H9 (cell line): ENCODE data around the gene PHOSPHO2. TPM values are rescaled to one million over a fixed set of nuclear protein-coding genes. Genes with fewer than 3 reads are reported as not detected.

Source experiments
- DNase-seq: peaks from one replicate; pipeline ENCODE4 v3.0.0-alpha.2; 2017
- H2AFZ ChIP-seq: one replicate; pipeline ENCODE4 v1.6.1; 2013; ENCODE audit warnings: mild to moderate bottlenecking, low read length, control low read depth, moderate library complexity
- H2AK5ac ChIP-seq: 2 replicates; pipeline ENCODE4 v1.6.1; 2013; ENCODE audit warnings: low read length, control low read depth, mixed read lengths; ENCODE audit not compliant: insufficient read length
- H2BK120ac ChIP-seq: one replicate; pipeline ENCODE4 v1.6.1; 2013; ENCODE audit warnings: low read depth, mild to moderate bottlenecking, low read length, control low read depth, inconsistent platforms; ENCODE audit not compliant: poor library complexity, severe bottlenecking
- H2BK12ac ChIP-seq: 2 replicates; pipeline ENCODE4 v1.6.1; 2013; ENCODE audit warnings: low read length, control low read depth, mixed read lengths, low read depth; ENCODE audit not compliant: insufficient read length
- H2BK15ac ChIP-seq: 2 replicates; pipeline ENCODE4 v1.6.1; 2013; ENCODE audit warnings: low read depth, low read length, control low read depth
- H2BK20ac ChIP-seq: one replicate; pipeline ENCODE4 v1.6.1; 2013; ENCODE audit warnings: low read depth, mild to moderate bottlenecking, low read length, control low read depth, inconsistent platforms; ENCODE audit not compliant: poor library complexity, severe bottlenecking
- H2BK5ac ChIP-seq: 2 replicates; pipeline ENCODE4 v1.6.1; 2013; ENCODE audit warnings: low read length, control low read depth, mixed read lengths; ENCODE audit not compliant: insufficient read length
- H3K14ac ChIP-seq: 2 replicates; pipeline ENCODE4 v1.6.1; 2013; ENCODE audit warnings: low read length, control low read depth; ENCODE audit not compliant: insufficient read depth
- H3K18ac ChIP-seq: 2 replicates; pipeline ENCODE4 v1.6.1; 2013; ENCODE audit warnings: low read depth, mild to moderate bottlenecking, mixed read lengths, low read length, control low read depth; ENCODE audit not compliant: insufficient read length
- H3K23ac ChIP-seq: 2 replicates; pipeline ENCODE4 v1.6.1; 2013; ENCODE audit warnings: low read length, control low read depth, mixed read lengths, low read depth; ENCODE audit not compliant: insufficient read length
- H3K23me2 ChIP-seq: 2 replicates; pipeline ENCODE4 v1.6.1; 2013; ENCODE audit warnings: low read depth, mild to moderate bottlenecking, mixed read lengths, low read length, control low read depth; ENCODE audit not compliant: insufficient read length, poor library complexity, severe bottlenecking
- H3K27ac ChIP-seq: 2 replicates; pipeline ENCODE4 v1.5.1; 2013; ENCODE audit warnings: low read length, control low read depth, mixed read lengths, low read depth; ENCODE audit not compliant: insufficient read length
- H3K27me3 ChIP-seq: 2 replicates; pipeline ENCODE4 v1.6.1; 2013; ENCODE audit warnings: low read length, control low read depth, inconsistent platforms; ENCODE audit not compliant: insufficient read depth
- H3K4ac ChIP-seq: 2 replicates; pipeline ENCODE4 v1.6.1; 2013; ENCODE audit warnings: low read depth, mild to moderate bottlenecking, control low read depth, inconsistent platforms, low read length, moderate library complexity
- H3K4me1 ChIP-seq: 2 replicates; pipeline ENCODE4 v1.6.1; 2013; ENCODE audit warnings: low read length, control low read depth, inconsistent platforms; ENCODE audit not compliant: insufficient read depth
- H3K4me2 ChIP-seq: 2 replicates; pipeline ENCODE4 v1.6.1; 2013; ENCODE audit warnings: low read length, control low read depth, mixed read lengths; ENCODE audit not compliant: insufficient read length, insufficient read depth
- H3K56ac ChIP-seq: 2 replicates; pipeline ENCODE4 v1.6.1; 2013; ENCODE audit warnings: low read depth, mild to moderate bottlenecking, mixed read lengths, low read length, control low read depth; ENCODE audit not compliant: insufficient read length
- H3K79me1 ChIP-seq: 2 replicates; pipeline ENCODE4 v1.6.1; 2013; ENCODE audit warnings: low read depth, mild to moderate bottlenecking, moderate library complexity, low read length, control low read depth, inconsistent platforms; ENCODE audit not compliant: insufficient read depth, poor library complexity, severe bottlenecking
- H3K79me2 ChIP-seq: 2 replicates; pipeline ENCODE4 v1.6.1; 2013; ENCODE audit warnings: low read length, control low read depth, inconsistent platforms; ENCODE audit not compliant: insufficient read depth
- H3K9ac ChIP-seq: 2 replicates; pipeline ENCODE4 v1.6.1; 2013; ENCODE audit warnings: low read length, control low read depth, mixed read lengths; ENCODE audit not compliant: insufficient read length; ENCODE audit errors: extremely low read depth
- H3K9me3 ChIP-seq: one replicate; pipeline ENCODE4 v1.6.1; 2013; ENCODE audit warnings: low read depth, low read length, inconsistent platforms; ENCODE audit not compliant: control insufficient read depth
- H3T11ph ChIP-seq: one replicate; pipeline ENCODE4 v1.6.1; 2013; ENCODE audit warnings: mild to moderate bottlenecking, low read length, control low read depth, inconsistent platforms
- H4K20me1 ChIP-seq: one replicate; pipeline ENCODE4 v1.6.1; 2013; ENCODE audit not compliant: control insufficient read depth, insufficient read length, insufficient read depth
- H4K5ac ChIP-seq: 2 replicates; pipeline ENCODE4 v1.6.1; 2013; ENCODE audit warnings: low read depth, mild to moderate bottlenecking, mixed read lengths, low read length, control low read depth; ENCODE audit not compliant: insufficient read length
- H4K8ac ChIP-seq: replicated peaks from 2 replicates; pipeline ENCODE4 v1.6.1; 2013; ENCODE audit warnings: low read length, control low read depth, mixed read lengths, low read depth; ENCODE audit not compliant: insufficient read length
- H4K91ac ChIP-seq: 2 replicates; pipeline ENCODE4 v1.6.1; 2013; ENCODE audit warnings: low read depth, mild to moderate bottlenecking, moderate library complexity, mixed read lengths, low read length, control low read depth; ENCODE audit not compliant: insufficient read length
- H3K27ac Mint-ChIP-seq, 3 experiments: 2 replicates in 2 of 3; 3 replicates in 1 of 3; pipeline ENCODE4 v1.8.0; 2020 to 2021; ENCODE audit warnings: mixed read lengths in 3 of 3, mild to moderate bottlenecking in 1 of 3, moderate library complexity in 1 of 3
- H3K27me3 Mint-ChIP-seq: 2 replicates; pipeline ENCODE4 v1.8.0; 2021; ENCODE audit warnings: low read depth, mild to moderate bottlenecking, moderate library complexity, mixed read lengths
- H3K36me3 Mint-ChIP-seq, 3 experiments: 2 replicates in 2 of 3; 3 replicates in 1 of 3; pipeline ENCODE4 v1.8.0; 2020 to 2021; ENCODE audit warnings: low read depth in 3 of 3, mixed read lengths in 3 of 3; ENCODE audit not compliant: insufficient read depth in 1 of 3
- H3K4me1 Mint-ChIP-seq, 2 experiments: 2 replicates each; pipeline ENCODE4 v1.8.0; 2020; ENCODE audit warnings: mixed read lengths in 2 of 2
- H3K4me3 Mint-ChIP-seq, 2 experiments: 2 replicates in 1 of 2; 3 replicates in 1 of 2; pipeline ENCODE4 v1.8.0; 2020 to 2021; ENCODE audit warnings: mild to moderate bottlenecking in 2 of 2, mixed read lengths in 2 of 2, moderate library complexity in 1 of 2
- H3K9me3 Mint-ChIP-seq, 2 experiments: 2 replicates in 1 of 2; 3 replicates in 1 of 2; pipeline ENCODE4 v1.8.0; 2020; ENCODE audit warnings: mild to moderate bottlenecking in 2 of 2, mixed read lengths in 2 of 2, moderate library complexity in 1 of 2
- WGBS: extraction: QIAGEN DNeasy Blood & Tissue Kit; methylation state at CpG from one replicate; pipeline ENCODE4 v1.1.7; 2013; ENCODE audit warnings: missing lambda C conversion rate, low lambda C conversion rate, mixed read lengths; ENCODE audit not compliant: insufficient read length; ENCODE audit errors: extremely low coverage; 5-methylcytosine and 5-hydroxymethylcytosine counted together
- total RNA-seq: library from RNA; stranded (reverse); gene quantifications from 2 replicates; pipeline ENCODE4 v1.2.1, GENCODE V29; 2021
- TF ChIP-seq, protein P1 (sequence below): fragments of 200-600 bp; sonication (generic); conservative IDR thresholded peaks from 3 replicates; pipeline ENCODE4 v1.8.0; 2021; ENCODE audit warnings: antibody characterized with exemption, mild to moderate bottlenecking

PHOSPHO2 gene
- total RNA-seq, 1 experiment from 2014 or later: 7.2 TPM

DNA sequence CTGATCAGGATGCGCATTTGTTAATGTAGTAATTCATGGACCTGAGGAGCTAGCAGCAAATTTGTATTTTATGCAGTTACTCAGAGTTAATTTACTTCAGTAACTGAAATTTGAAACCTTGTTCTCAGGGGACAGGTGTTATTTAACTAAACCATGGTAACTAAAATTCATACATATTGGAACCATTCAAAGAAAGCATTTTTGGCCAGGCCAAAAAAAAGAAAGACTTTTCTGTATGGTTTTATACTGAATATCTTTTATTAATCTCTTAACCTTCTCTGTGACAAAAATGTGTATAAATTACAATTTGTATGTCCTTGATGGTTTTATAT, 35.0 kb downstream of the PHOSPHO2 start:
- TF ChIP-seq, protein P1, sequence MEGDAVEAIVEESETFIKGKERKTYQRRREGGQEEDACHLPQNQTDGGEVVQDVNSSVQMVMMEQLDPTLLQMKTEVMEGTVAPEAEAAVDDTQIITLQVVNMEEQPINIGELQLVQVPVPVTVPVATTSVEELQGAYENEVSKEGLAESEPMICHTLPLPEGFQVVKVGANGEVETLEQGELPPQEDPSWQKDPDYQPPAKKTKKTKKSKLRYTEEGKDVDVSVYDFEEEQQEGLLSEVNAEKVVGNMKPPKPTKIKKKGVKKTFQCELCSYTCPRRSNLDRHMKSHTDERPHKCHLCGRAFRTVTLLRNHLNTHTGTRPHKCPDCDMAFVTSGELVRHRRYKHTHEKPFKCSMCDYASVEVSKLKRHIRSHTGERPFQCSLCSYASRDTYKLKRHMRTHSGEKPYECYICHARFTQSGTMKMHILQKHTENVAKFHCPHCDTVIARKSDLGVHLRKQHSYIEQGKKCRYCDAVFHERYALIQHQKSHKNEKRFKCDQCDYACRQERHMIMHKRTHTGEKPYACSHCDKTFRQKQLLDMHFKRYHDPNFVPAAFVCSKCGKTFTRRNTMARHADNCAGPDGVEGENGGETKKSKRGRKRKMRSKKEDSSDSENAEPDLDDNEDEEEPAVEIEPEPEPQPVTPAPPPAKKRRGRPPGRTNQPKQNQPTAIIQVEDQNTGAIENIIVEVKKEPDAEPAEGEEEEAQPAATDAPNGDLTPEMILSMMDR: no peak
- Histone ChIP-seq H3K4me2 (no peak overlapping the region), H2BK20ac (no peak overlapping the region), H3K9ac (no peak overlapping the region), H4K8ac (no peak overlapping the region), H2BK5ac (no peak overlapping the region), H4K5ac (no peak overlapping the region), H3K27me3 (no peaks in the 10 kb centered on the region), H2BK120ac (no peak overlapping the region), H3K4ac (no peak overlapping the region), H2BK12ac (no peak overlapping the region), H3K4me1 (peaks cover 2% of the 10 kb centered on the region; the same call in 1 of the 2 replicates), H3K79me1 (no peaks in the 10 kb centered on the region), H3K9me3 (no peaks in the 10 kb centered on the region), H2BK15ac (no peak overlapping the region), H4K91ac (no peak overlapping the region), H3K79me2 (no peaks in the 10 kb centered on the region), H3K23ac (no peak overlapping the region), H3T11ph (no peak overlapping the region), H3K14ac (no peak overlapping the region), H3K23me2 (peaks cover 5% of the 10 kb centered on the region), H3K18ac (no peak overlapping the region), H3K27ac (no peak overlapping the region), H4K20me1 (no peaks in the 10 kb centered on the region), H2AFZ (no peak overlapping the region), H2AK5ac (no peak overlapping the region), H3K56ac (no peak overlapping the region)
- no peak for DNase-seq
- peaks cover 13% of the 10 kb centered on the region for H3K27me3 Mint-ChIP-seq
- no peaks in the 10 kb centered on the region; a peak in 1 of 5 replicates for H3K9me3 Mint-ChIP-seq
- H3K27ac Mint-ChIP-seq: no peak overlapping the region
- no peak overlapping the region for H3K4me3 Mint-ChIP-seq
- peaks cover 6 to 13% of the 10 kb centered on the region in 2 experiments; a peak in 2 of 4 replicates for H3K4me1 Mint-ChIP-seq
- no CpG with 5 or more reads among the region's 1 CpG for WGBS
- H3K36me3 Mint-ChIP-seq: no peaks in the 10 kb centered on the region
